AG04450 (cell line): ENCODE measurements around the gene FRMD3. TPM values are rescaled to one million over a fixed set of nuclear protein-coding genes. Genes with fewer than 3 reads are reported as not detected.

ENCODE experiments used
- CTCF ChIA-PET: fragments of 300-600, 350-600 bp; formaldehyde crosslinking; extraction: SDS; loops from one replicate; lab custom pipeline; 2022; ENCODE audit warnings: antibody characterized with exemption, inconsistent platforms; lab: Charles Lee
- POLR2A ChIA-PET: fragments of 350-600 bp; formaldehyde crosslinking; extraction: SDS; loops from one replicate; lab custom pipeline; 2021; ENCODE audit warnings: antibody characterized with exemption, inconsistent platforms; lab: Yijun Ruan, JAX
- DNase-seq: peaks from one replicate; pipeline ENCODE4 v3.0.0-alpha.2; 2011; ENCODE audit warnings: low read depth, low spot score
- H3K27ac ChIP-seq: one replicate; pipeline ENCODE4 v1.5.1; 2012; ENCODE audit warnings: low read depth, low read length, control low read depth
- H3K27me3 ChIP-seq: one replicate; pipeline ENCODE4 v1.6.0; 2012; ENCODE audit warnings: low read length; ENCODE audit not compliant: control insufficient read depth, insufficient read depth
- H3K4me3 ChIP-seq: 2 replicates; pipeline ENCODE4 v1.5.1; 2011; ENCODE audit warnings: mild to moderate bottlenecking, low read depth, low read length, control low read depth
- H3K9me3 ChIP-seq: 2 replicates; pipeline ENCODE4 v1.5.1; 2012; ENCODE audit warnings: low read length; ENCODE audit not compliant: control insufficient read depth, insufficient read depth
- CTCF ChIP-seq: IDR thresholded peaks from 2 replicates; pipeline ENCODE4 v1.5.1; 2011; ENCODE audit warnings: low read depth, low read length, control low read depth, inconsistent platforms
- polyA plus RNA-seq: library from polyadenylated mRNA; depleted of rRNA; stranded (reverse); fragments of >200 nt; gene quantifications from 2 replicates; pipeline ENCODE4 v1.2.3, GENCODE V29; 2011

Gene FRMD3
- polyA plus RNA-seq, 1 experiment, result 0.10 TPM

GRCh38 chr9:83280790-83281189 lies 257.4 kb downstream of the FRMD3 start:
- Histone ChIP-seq H3K9me3 (no peaks in the 10 kb centered on the region; the same call in 1 of the 2 replicates), H3K27me3 (no peaks in the 10 kb centered on the region), H3K4me3 (no peak overlapping the region), H3K27ac (no peak overlapping the region)
- ChIA-PET CTCF (no interaction called here), POLR2A (no interaction called here)
- no peak for TF ChIP-seq CTCF
- DNase-seq, result no peak

GRCh38 chr9:83280268-83280667 lies 257.9 kb downstream of the FRMD3 start:
- POLR2A ChIA-PET, result no interaction called here
- no peaks in the 10 kb centered on the region for H3K27me3 ChIP-seq

GRCh38 chr9:83274787-83275186 lies 263.4 kb downstream of the FRMD3 start:
- no peak for DNase-seq
- ChIA-PET POLR2A (no interaction called here), CTCF (no interaction called here)
- Histone ChIP-seq H3K4me3 (no peak overlapping the region), H3K27me3 (no peaks in the 10 kb centered on the region), H3K27ac (no peak overlapping the region), H3K9me3 (no peaks in the 10 kb centered on the region; the same call in 1 of the 2 replicates)
- TF ChIP-seq CTCF, result no peak

More at GRCh38 chr9:83280268-83280667, 257.9 kb downstream of the FRMD3 start:
- Histone ChIP-seq H3K4me3 (no peak overlapping the region), H3K27ac (no peak overlapping the region), H3K9me3 (no peaks in the 10 kb centered on the region; the same call in 1 of the 2 replicates)
- DNase-seq, result no peak
- no peak for TF ChIP-seq CTCF
- CTCF ChIA-PET, result interaction anchor here (1.5 kb wide), 1 partner anchor 54 kb away, joined by 3 read pairs; no protein-coding TSS in a partner anchor

GRCh38 chr9:83271665-83272071 lies 266.5 kb downstream of the FRMD3 start:
- ChIA-PET POLR2A (no interaction called here), CTCF (no interaction called here)
- H3K27me3 ChIP-seq, result no peaks in the 10 kb centered on the region
- H3K27ac ChIP-seq, result no peak overlapping the region
- no peak overlapping the region for H3K4me3 ChIP-seq
- no peak for TF ChIP-seq CTCF
- no peaks in the 10 kb centered on the region; the same call in 1 of the 2 replicates for H3K9me3 ChIP-seq
- no peak for DNase-seq

- H3K4me3 ChIP-seq, result no peak overlapping the region
- no peak for DNase-seq
- CTCF ChIA-PET, result no interaction called here
Measured at GRCh38 chr9:83270116-83270515, 268.1 kb downstream of the FRMD3 start.

More at GRCh38 chr9:83270116-83270515, 268.1 kb downstream of the FRMD3 start:
- POLR2A ChIA-PET, result no interaction called here
- no peak for TF ChIP-seq CTCF
- H3K27me3 ChIP-seq, result no peaks in the 10 kb centered on the region
- H3K9me3 ChIP-seq, result no peaks in the 10 kb centered on the region; the same call in 1 of the 2 replicates
- H3K27ac ChIP-seq, result no peak overlapping the region
